NCI-H2081 (cell line): ENCODE measurements around the gene ATP8A2.
A peak's percentile ranks its signal among the peaks of the same experiment; 100 is the strongest.

Experiments
- DNase-seq, 2 experiments: peaks; one replicate each; lab custom pipeline; 2025; lab: John Stamatoyannopoulos, UW

ATP8A2 gene

DNA sequence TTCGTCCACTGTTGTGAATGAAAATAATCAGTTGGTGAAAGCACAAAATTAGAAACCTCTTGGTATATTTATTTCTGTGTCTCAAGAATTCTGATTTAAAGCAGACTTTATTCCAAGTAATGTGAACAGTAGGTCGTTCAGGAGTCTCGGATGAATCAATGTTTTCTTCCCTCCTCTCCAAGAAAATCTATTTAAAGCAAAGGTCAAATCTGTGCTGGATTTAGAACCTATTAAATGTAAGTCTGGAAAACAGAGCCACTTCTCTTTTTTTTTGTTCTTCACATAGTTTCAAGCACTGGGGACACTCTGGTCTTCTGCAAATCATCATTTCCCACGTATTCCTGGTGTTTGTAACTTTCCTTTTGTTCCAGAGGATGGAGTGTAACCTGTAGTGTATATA, 312.7 kb downstream of the ATP8A2 start:
- DNase-seq = no peak

DNA sequence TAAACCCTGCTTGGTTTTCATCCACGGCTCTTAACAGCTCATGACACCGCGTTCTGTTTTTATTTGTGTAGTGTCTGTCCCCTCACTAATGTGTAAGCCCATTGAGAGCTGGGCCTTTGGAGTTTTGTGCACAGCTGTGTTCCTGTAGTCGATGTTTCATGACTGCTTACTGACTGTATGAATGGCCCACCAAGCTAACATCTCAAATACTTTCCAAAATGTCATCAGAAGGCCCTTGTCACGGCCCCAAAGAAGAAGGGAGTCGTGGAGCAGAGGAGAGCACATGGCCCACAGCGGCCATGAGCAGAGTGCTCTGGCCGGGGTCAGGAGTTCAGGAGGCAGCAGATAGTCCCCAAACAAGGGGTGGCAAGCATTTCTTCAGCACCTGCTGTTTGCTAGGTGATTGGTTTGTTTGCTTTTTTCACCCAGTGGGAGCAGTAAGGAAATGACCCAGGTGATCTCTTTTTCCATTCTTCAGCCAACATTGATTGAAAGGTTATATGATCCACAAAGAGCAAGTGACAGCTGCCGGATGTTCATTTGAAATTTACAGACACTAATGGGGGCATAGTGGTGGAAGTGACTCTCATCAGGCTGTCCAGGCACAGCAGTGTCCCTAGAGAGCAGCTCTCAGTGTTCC, 315.2 kb downstream of the ATP8A2 start:
- DNase-seq = peak; percentile 63 to 93

DNA sequence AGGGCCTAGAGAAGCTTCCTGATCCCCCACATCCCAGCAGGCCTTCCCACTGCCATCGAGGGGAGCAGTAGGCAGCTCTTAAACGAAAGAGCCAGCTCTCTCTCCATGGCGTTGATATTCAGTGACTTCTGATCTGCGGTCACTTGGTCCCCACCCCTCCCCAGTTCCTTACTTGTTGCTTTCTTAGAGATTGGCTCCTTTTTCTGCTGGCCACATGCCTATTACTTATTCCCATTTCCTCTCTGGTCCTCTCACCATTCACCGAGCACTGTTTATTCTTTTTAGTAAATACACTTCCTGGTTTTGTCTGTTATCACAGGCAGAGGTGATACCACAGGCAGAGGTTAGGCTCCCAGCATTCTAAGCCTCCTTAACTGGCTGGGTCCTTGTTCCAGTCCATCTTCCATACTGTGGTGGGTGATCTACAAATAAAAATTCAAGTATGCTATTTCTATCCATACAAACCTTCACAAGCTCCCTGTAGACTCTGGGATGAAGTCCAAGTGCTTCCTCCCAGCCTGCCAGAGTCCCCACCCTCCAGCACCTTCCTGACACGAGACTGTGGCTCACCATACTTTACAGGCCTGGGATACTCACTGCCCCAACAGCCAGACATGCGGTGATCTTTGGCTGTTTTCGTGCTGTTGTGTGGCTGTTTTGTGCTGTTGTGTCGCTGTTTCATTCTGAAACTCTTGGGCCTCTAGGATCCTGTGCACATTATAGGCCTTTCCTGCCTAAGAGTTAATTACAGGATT, 315.9 kb downstream of the ATP8A2 start:
- DNase-seq = peak; percentile 68 to 84

DNA sequence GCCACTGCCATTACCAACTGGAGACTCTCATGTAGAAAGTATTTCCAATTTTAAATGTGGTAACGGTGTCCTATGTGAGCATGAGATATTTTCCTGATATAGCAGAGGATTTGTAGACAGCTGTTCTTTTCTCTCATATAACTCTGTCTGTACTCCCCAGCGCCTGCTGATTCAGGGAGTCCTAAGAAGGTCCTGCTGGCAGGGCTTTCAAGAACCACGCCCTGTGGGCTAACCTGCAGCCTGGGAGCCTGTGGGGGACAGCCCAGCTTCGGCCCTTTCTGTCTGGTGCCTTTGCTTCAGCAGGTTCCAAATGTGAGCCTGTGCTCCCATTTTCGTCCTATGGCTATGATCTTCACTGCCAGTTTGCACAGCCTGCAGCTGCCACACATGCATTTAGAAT, 316.8 kb downstream of the ATP8A2 start:
- peak in 1 of 2 experiments; percentile 52 for DNase-seq

DNA sequence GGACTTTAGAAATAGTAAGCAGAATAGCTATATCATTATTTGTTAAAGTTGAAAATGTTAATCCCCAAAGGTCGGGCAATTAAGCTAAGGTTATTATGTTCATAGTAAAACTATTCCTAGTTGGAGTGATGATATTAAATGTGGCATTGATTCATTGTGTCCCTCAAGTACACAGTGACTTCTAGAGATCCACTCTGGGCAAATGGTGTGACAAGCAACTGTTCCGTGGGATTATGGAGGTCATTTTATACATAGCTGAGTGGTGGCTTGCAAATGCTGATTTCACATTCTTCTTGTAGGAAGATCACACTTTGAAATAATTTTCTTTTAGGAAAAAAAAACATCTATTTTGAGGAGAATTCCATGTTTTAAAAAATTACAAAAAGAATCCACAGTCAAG, 317.8 kb downstream of the ATP8A2 start:
- DNase-seq = no peak

DNA sequence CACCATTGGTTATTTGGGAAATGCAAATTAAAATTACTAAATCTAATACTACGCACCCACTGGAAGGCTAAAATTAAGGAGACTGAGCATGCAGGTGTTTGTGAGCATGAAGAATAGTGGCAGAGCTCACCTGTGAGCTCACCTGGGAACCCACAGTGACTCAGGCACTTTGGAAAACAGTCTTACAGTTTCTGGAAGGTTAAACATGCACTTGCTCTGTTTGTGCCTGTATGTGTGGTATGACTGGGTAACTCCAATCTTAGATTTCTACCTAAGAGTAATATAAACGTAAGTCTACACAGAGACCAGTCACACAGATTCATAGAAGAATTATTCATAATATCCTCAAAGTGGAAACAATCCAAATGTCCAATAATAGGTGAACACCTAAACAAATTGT, 318.8 kb downstream of the ATP8A2 start:
- DNase-seq = no peak

DNA sequence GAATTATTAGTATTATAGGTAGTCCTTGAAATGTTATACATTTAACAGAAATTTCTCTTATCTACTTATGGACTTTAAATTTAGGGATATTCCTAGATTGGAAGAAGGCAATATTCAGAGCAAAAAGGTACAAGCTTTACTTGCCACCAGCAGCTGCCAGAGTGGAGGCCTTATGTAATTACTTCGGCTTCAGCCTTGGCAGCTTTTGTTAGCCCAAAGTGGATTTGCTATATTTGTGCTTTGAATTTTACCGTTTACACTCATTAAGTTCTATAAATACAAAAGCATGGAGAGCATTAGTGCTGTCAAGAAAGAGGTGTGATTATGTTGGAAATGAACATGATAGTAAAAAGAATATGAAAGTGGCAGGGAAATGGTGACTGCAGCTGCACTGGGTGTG, 319.9 kb downstream of the ATP8A2 start:
- peak; percentile 61 to 87 for DNase-seq

DNA sequence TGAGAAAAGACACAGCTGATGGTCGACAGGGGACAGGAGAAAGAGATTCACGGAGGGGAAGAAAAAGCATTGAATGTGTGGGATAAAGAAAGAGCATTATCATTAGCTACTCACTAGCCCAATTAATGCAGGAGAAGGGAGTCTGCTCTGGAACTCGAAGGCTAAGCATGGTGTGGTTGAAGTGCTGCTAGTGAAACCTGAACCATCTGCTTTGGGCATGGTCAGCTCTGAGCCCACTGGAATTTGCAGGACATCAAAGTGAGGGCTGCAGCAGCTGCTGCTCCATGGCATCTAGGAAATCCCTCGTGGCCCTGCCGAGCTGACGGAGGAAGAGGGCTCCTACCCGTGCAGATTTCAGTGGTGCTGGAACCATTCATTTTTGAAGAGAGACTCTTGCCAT, 320.3 kb downstream of the ATP8A2 start:
- DNase-seq = no peak

DNA sequence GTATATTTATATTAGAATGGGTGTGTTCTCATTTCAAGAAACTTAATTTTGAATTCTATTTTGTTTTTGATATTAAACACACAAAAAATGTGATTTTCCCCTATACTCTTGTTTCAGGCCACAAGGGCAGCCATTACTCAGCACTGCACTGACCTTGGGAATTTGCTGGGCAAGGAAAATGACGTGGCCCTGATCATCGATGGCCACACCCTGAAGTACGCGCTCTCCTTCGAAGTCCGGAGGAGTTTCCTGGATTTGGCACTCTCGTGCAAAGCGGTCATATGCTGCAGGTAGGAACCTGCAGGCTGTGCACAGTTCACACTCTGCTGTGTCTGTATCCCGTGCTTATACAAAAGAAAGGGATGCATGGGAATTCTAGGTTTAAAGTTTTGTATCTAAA, 327.3 kb downstream of the ATP8A2 start:
- no peak for DNase-seq

DNA sequence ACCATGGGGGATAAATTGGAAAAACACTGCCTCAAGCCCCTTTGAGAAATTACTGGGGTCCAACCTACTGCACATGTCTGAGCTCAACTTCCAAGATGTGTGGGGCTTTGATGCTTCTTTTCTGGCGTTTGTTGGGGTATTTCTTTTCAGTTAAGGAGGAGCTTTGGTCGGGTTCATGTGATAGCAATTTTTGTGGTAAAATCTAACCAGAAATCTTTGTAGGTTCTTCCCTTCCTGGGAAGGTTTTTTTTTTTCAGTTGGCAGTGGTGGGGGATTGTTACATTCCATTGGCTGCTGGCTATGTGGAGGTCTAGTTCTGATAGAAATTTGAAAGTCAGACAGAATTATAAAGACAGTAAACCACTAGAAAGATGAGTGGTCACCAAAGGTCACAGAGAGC, 327.8 kb downstream of the ATP8A2 start:
- no peak for DNase-seq

DNA sequence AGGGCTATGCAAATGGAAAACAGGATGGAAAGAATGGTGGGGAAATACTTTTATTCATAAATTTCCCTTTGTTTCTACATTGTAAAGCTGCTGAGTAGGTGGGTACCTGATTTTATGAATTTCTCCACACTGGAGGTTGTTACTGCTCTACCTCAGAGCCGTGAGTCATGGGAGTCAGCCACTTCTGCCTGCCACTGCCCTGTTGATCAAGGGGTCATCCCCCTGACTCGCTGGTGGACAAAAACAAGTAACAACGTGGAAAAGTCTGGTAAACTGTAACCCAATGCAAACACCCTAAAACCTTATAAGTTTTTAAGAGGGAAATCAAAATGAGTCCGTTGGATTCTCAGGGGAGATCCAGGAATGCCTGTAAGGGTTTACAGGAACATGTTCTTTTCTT, 329.5 kb downstream of the ATP8A2 start:
- DNase-seq = no peak

DNA sequence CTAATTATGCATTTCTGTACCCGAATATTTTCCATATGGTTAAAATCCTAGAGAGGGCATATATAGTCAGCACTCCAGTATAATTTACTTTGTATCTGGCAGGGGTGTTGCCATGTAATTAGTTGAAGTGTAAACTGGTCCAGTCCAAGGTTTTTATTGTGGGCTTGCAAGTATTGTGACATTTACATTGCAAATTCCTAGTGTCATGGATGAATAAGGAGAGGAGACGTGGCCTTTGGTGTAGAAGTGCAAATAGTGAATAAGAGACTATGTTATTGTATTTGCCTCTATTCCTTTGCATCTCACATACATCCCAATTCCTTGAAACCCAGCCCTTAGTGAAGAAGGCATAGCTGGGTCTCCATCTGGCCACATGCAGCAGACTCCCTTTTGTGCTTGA, 330.6 kb downstream of the ATP8A2 start:
- peak in 1 of 2 experiments; percentile 15 for DNase-seq

DNA sequence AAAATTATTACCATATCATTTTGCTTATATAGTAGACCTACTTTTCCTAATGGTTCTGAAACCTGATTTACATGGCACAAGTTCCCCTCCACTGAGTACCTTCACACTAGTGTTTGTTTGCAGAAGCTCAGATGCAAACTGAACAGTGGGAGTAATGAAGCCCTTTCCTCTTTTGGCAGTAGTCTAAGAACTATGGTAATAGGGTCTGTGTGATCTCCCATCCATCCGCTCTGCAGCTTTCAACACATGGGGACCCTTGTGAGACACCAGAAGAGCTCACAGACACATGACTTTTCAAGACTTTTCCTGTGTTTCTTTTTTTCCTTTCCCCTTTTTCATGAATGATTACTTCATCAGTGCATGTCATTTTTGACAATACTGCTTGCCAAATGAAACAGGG, 336.0 kb downstream of the ATP8A2 start:
- peak in 1 of 2 experiments; percentile 15 for DNase-seq

DNA sequence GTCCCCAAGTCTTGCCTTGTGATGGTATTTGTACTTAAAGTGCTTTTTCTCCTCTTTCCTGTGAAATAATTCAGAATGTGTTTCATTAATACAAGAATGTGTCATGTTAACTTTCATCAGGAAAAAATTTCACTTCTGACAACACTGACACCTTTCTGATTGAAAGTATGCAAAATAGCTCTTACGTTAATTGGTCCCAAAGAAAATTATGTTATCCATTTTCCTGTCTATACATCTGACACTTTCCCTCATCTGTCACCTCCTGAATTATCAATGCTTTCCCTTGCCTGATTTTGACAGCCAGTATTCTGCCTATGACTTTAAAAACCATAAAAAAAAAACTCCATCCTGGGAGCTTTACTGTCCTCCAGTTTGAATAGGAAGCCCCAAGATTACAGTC, 336.5 kb downstream of the ATP8A2 start:
- DNase-seq = no peak

DNA sequence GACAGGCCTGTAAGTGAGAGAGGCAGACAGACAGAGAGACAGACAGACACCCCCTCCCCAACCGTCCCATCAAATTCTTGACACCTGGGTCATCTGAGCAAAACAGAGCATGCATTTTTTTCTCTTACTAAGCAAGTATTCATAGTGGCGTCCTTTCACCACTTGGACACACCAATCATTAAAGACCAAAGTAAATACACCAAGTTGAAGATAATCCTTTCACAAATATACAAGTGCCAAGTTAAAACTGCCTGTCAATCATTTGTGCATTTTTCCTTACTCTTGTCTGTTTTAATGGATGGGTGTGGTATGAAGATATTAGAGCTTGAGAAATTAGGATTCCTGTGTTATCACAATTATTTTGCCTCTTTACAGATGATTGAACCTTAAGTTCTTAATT, 337.3 kb downstream of the ATP8A2 start:
- DNase-seq = no peak

DNA sequence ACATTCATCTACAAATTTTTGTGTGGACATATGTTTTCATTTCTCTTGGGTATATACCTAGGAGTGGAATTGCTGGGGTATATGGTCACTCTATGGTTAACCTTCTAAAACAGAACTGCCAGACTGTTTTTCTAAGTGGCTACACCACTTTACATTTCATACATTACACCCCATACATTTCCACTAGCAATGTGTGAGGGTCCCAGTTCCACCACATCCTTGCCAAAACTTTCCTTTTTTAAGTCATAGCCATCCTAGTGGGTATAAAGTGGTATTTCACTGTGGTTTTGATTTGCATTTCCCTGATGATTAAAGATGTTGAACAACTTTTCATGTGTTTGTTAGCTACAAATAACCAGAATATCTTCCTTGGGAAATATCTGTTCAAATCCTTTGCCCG, 344.0 kb downstream of the ATP8A2 start:
- DNase-seq = no peak

DNA sequence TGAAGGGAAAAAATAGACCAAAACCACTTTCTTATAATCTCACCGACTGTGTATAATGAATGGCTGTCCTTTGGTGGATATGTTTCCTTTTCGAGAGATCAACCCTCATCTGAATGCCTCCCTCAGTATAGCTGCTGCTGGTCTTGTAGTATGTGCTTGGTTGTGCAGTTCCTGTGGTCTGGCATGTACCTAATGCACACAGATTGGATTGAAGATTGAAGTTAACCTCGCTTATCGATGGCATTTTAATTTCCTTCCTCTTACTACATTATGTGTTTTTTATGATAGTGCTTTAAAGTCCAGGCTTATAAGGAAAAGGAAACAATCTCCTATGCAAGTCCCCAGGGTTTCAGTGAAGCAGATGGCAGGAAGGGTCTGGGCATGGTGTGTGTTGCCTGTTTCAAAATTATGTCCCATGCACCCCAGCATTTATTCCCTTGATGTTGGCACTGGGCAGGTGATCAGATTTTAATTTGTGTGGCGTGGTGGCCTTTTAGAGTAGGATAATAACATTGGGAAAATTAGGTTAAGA, 346.0 kb downstream of the ATP8A2 start:
- DNase-seq = no peak

DNA sequence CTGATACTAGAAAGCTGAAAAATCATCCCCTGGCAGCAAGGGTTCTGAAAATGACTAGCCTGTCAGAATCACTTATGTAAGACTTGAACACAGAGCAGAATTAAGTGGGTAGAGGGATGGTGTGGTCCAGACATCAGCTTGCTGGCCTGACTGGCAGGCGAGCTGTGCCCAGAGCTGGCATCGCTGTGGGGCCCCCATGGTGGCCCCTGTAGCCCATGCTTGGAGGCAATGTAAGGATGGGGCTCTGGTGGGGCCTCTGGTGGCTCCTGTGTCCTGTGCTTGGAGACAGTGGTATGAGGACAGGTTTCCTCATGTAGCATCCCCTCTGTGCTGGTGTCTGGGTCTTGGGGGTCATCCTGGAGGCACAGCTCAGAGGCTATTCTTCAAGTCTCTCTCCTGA, 347.9 kb downstream of the ATP8A2 start:
- DNase-seq = no peak

DNA sequence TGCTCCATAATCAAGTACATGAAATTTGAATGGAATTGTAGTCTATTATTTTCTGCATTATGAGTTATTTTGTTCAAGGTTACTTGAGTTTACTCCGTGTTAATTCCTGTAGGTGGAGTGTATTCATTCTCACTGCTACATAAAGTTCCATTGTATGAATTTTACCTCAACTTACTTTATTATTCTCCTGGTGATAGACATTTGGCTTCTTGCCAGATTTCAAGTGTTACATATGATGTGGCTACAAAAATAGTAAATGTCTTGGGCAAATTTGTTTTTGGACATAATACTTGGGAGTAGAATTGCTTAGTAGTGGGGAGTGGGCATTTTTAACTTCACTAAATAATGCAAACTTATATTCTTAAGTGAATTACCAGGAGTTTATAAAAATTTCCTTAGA, 351.1 kb downstream of the ATP8A2 start:
- DNase-seq = no peak

DNA sequence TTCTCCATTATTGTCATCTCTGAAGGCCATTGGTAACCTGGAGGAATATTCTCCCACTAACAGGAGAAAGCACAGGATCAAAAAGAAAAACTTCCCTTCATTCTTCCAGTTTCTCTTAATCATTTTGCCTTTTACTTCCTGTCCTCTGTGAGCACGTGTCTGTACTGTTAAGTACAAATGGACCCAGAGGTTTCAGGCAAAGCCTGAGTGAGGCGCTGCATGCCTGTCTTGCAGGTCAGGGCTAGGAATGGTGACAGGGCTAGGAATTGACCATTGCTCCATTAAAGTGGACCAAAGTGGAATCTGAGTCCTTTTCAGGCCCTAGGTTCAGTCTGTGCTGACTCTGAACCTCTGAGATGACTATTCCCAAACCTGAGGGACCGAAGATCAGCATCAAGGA, 353.3 kb downstream of the ATP8A2 start:
- no peak for DNase-seq

DNA sequence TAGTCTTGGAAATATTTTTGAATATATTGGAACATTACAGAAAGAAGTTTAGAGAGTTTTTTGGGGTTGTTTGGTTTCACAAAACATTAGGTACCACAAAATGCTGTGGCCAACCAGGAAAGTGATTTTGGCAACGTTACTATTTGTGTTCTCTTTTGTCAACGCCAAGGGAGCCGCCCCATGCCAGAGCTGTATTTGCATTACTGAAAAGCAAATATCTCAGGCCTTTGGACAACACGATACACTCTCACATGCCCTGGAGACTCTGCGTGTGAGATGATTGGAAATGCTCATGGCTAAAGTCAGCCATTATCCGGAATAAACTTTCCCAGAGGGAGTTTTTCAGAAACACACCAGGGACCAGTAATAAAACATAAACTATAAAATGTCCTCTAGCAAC, 355.5 kb downstream of the ATP8A2 start:
- DNase-seq = peak; percentile 80 to 93

DNA sequence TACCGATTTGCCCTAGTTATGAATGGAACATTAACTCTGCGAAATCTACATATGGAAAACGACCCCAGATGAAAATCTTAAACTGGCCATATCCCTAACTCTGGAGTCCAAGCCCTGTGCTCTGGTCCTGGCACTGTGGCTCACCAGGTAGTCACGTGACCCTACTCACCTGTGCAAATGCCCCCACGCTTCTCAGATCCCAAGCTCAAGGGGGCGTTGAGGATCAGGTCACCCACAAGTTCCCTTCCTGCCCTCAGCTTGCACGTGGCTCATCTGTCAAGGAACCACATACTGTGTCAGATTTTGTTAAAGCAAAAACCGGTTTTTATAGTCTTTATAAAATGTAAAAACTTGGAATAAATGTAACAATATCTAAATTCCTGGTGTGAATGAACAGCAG, 356.0 kb downstream of the ATP8A2 start:
- DNase-seq = peak; percentile 22 to 64

DNA sequence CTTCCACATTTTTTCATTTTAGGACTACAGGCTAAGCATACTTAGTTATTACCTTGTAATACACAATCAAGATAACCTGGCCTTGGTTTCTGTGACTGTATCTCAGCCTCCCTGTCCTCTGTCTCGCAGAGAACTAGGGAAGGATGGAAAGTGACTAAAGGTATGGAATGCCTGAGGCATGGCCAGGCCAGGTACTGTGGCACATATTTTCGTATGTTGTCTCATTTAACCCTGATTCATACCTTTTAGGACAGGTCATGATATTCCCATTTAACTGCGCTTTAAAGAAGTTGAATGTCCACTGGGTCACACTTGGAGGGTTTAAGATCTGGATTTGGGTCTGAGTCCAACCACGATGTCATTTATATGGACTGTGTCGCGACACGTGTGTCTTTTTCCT, 357.4 kb downstream of the ATP8A2 start:
- no peak for DNase-seq

DNA sequence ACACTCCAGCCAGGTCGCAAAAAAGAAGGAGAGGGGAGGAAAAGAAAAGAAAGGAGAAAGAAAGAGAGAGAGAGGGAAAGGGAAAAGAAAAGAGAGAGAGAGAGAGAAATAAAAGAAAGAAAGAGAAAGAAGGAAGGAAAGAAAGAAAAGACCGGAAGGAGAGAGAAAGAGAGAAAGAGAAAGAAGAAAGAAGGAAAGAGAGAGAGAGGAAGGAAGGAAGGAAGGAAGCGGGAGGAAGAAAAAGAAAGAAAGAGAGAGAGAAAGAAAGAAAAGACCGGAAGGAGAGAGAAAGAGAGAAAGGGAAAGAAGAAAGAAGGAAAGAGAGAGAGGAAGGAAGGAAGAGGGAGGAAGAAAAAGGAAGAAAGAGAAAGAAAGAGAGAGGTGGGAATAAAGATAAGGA, 359.3 kb downstream of the ATP8A2 start:
- DNase-seq = no peak
